ENCODE results near the gene CCNF. TPM values are rescaled to one million over a fixed set of nuclear protein-coding genes. Genes with fewer than 3 reads are reported as not detected.
A peak's percentile ranks its signal among the peaks of the same experiment; 100 is the strongest.

Gene CCNF
- total RNA-seq, 1 experiment from 2014 or later: 37.4 TPM

GRCh38 chr16:2484898-2485508 lies 55.8 kb downstream of the CCNF start:
- DNase-seq (ENCODE audit: low read depth): no peak

- DNase-seq (ENCODE audit: low read depth): no peak
Measured at GRCh38 chr16:2485811-2486507, 56.7 kb downstream of the CCNF start.

GRCh38 chr16:2486645-2487516 lies 57.6 kb downstream of the CCNF start:
- peak; percentile 34 for DNase-seq (ENCODE audit: low read depth)

GRCh38 chr16:2487517-2487842 lies 58.2 kb downstream of the CCNF start:
- DNase-seq (ENCODE audit: low read depth): no peak

GRCh38 chr16:2487903-2488531 lies 58.8 kb downstream of the CCNF start:
- DNase-seq (ENCODE audit: low read depth): no peak

- DNase-seq (ENCODE audit: low read depth): no peak
Measured at GRCh38 chr16:2489581-2489980, 60.3 kb downstream of the CCNF start.

GRCh38 chr16:2490190-2491105 lies 61.2 kb downstream of the CCNF start:
- no peak for DNase-seq (ENCODE audit: low read depth)

GRCh38 chr16:2492292-2492691 lies 63.0 kb downstream of the CCNF start:
- no peak for DNase-seq (ENCODE audit: low read depth)

- DNase-seq (ENCODE audit: low read depth): no peak
Measured at GRCh38 chr16:2493605-2494004, 64.4 kb downstream of the CCNF start.

GRCh38 chr16:2494616-2495015 lies 65.4 kb downstream of the CCNF start:
- no peak for DNase-seq (ENCODE audit: low read depth)

GRCh38 chr16:2495041-2495440 lies 65.8 kb downstream of the CCNF start:
- DNase-seq (ENCODE audit: low read depth): no peak

GRCh38 chr16:2496223-2497115 lies 67.2 kb downstream of the CCNF start:
- DNase-seq (ENCODE audit: low read depth): no peak

- no peak for DNase-seq (ENCODE audit: low read depth)
Measured at GRCh38 chr16:2497116-2497630, 67.9 kb downstream of the CCNF start.

- DNase-seq (ENCODE audit: low read depth): no peak
Measured at GRCh38 chr16:2497695-2498484, 68.6 kb downstream of the CCNF start.

GRCh38 chr16:2498531-2499253 lies 69.4 kb downstream of the CCNF start:
- no peak for DNase-seq (ENCODE audit: low read depth)

GRCh38 chr16:2499454-2499853 lies 70.2 kb downstream of the CCNF start:
- no peak for DNase-seq (ENCODE audit: low read depth)

GRCh38 chr16:2499890-2500429 lies 70.7 kb downstream of the CCNF start:
- DNase-seq (ENCODE audit: low read depth): no peak

GRCh38 chr16:2500430-2500917 lies 71.2 kb downstream of the CCNF start:
- DNase-seq (ENCODE audit: low read depth): no peak
